SU-DHL-6 (cell line): ENCODE measurements around the gene GNG7.

ENCODE experiments used
- H2AFZ ChIP-seq: fragments of 200-600 bp; sonication (generic); 2 replicates; pipeline ENCODE4 v1.6.1; 2014; ENCODE audit warnings: low read depth, mild to moderate bottlenecking, moderate library complexity, mixed read lengths, antibody characterized with exemption, low read length; ENCODE audit not compliant: severe bottlenecking
- H3F3A ChIP-seq: fragments of 200-600 bp; shearing (Covaris generic); 2 replicates; pipeline ENCODE4 v1.6.0; 2016; ENCODE audit warnings: antibody characterized with exemption, mild to moderate bottlenecking; ENCODE audit not compliant: insufficient read depth
- H3K27ac ChIP-seq: fragments of 200-600 bp; sonication (generic); 2 replicates; pipeline ENCODE4 v1.5.1; 2016; ENCODE audit warnings: low read depth, mild to moderate bottlenecking, low read length, moderate library complexity, mixed read lengths
- H3K27me3 ChIP-seq: fragments of 200-600 bp; sonication (generic), shearing (Covaris generic); 2 replicates; pipeline ENCODE4 v1.6.0; 2014; ENCODE audit warnings: mild to moderate bottlenecking, low read length
- H3K36me3 ChIP-seq: fragments of 200-600 bp; sonication (generic); 2 replicates; pipeline ENCODE4 v1.6.1; 2014; ENCODE audit warnings: mild to moderate bottlenecking, low read length, mixed read lengths
- H3K4me2 ChIP-seq: fragments of 300-600, 200-600 bp; shearing (Covaris generic), sonication (generic); 2 replicates; pipeline ENCODE4 v1.6.0; 2014; ENCODE audit warnings: low read length, low read depth, mild to moderate bottlenecking; ENCODE audit not compliant: poor library complexity, severe bottlenecking
- H3K4me3 ChIP-seq: fragments of 200-600 bp; sonication (generic); 2 replicates; pipeline ENCODE4 v1.5.1; 2014; ENCODE audit warnings: antibody characterized with exemption, low read length, mild to moderate bottlenecking, mixed read lengths; ENCODE audit not compliant: insufficient read depth, poor library complexity, severe bottlenecking
- H3K79me2 ChIP-seq: fragments of 200-600 bp; sonication (generic); 2 replicates; pipeline ENCODE4 v1.6.1; 2014; ENCODE audit warnings: mild to moderate bottlenecking, low read length, moderate library complexity; ENCODE audit not compliant: insufficient read depth
- H3K9ac ChIP-seq: fragments of 200-600 bp; sonication (generic); 2 replicates; pipeline ENCODE4 v1.7.0; 2014; ENCODE audit warnings: mild to moderate bottlenecking, low read length
- H3K9me2 ChIP-seq: fragments of 200-600 bp; sonication (generic); replicated peaks from 2 replicates; pipeline ENCODE4 v1.6.1; 2014; ENCODE audit warnings: low read length; ENCODE audit not compliant: insufficient read depth
- H3K9me3 ChIP-seq: fragments of 200-600 bp; sonication (generic); 2 replicates; pipeline ENCODE4 v1.6.1; 2014; ENCODE audit warnings: low read length, mixed read lengths; ENCODE audit not compliant: insufficient read depth
- H4K20me1 ChIP-seq: fragments of 200-600 bp; sonication (generic); 2 replicates; pipeline ENCODE4 v1.6.1; 2014; ENCODE audit warnings: low read depth, mild to moderate bottlenecking, antibody characterized with exemption, low read length, moderate library complexity, mixed read lengths
- CTCF ChIP-seq: fragments of 200-600 bp; sonication (generic); IDR thresholded peaks from one replicate; pipeline ENCODE4 v1.5.1; 2017; ENCODE audit warnings: antibody characterized with exemption, mild to moderate bottlenecking, low read length, moderate library complexity; ENCODE audit not compliant: insufficient read depth, poor library complexity, severe bottlenecking
- EZH2phosphoT487 ChIP-seq: fragments of 200-600 bp; sonication (generic), shearing (Covaris generic); conservative IDR thresholded peaks from 2 replicates; pipeline ENCODE4 v1.6.1; 2018; ENCODE audit warnings: mild to moderate bottlenecking, antibody characterized with exemption, low read length, moderate library complexity, mixed read lengths

The GNG7 gene

GRCh38 chr19:2479556-2480194 lies 222.8 kb downstream of the GNG7 start:
- Histone ChIP-seq H3K36me3 (no peaks in the 10 kb centered on the region), H3K9me3 (peaks cover 18% of the 10 kb centered on the region; the same call in 1 of the 2 replicates), H3K27ac (no peak overlapping the region), H3K9ac (no peak overlapping the region), H3K27me3 (no peaks in the 10 kb centered on the region), H3K4me3 (no peak overlapping the region), H3K4me2 (peak overlapping the region; percentile 59), H4K20me1 (no peaks in the 10 kb centered on the region), H3K9me2 (no peaks in the 10 kb centered on the region), H2AFZ (no peak overlapping the region), H3K79me2 (peaks cover 18% of the 10 kb centered on the region; the same call in 1 of the 2 replicates), H3F3A (peaks cover 12% of the 10 kb centered on the region)
- TF ChIP-seq EZH2phosphoT487 (no peak), CTCF (no peak)

- H3K9me3 ChIP-seq, result peaks cover 11% of the 10 kb centered on the region; the same call in 1 of the 2 replicates
- peak overlapping the region; percentile 63 for H3K27ac ChIP-seq
- H3K79me2 ChIP-seq, result peaks cover 18% of the 10 kb centered on the region; the same call in 1 of the 2 replicates
- H3K9ac ChIP-seq, result peak overlapping the region; percentile 80
- H3K4me3 ChIP-seq, result peak overlapping the region; percentile 86
- no peaks in the 10 kb centered on the region for H3K27me3 ChIP-seq
- H4K20me1 ChIP-seq, result no peaks in the 10 kb centered on the region
- no peaks in the 10 kb centered on the region for H3K9me2 ChIP-seq
- peak overlapping the region; percentile 59 for H3K4me2 ChIP-seq
- peak; percentile 15 for TF ChIP-seq CTCF
- no peak for TF ChIP-seq EZH2phosphoT487
- no peaks in the 10 kb centered on the region for H3K36me3 ChIP-seq
- H2AFZ ChIP-seq, result no peak overlapping the region
- peaks cover 12% of the 10 kb centered on the region for H3F3A ChIP-seq
Measured at GRCh38 chr19:2478756-2479555, 223.5 kb downstream of the GNG7 start.

GRCh38 chr19:2478278-2478755 lies 224.2 kb downstream of the GNG7 start:
- peaks cover 12% of the 10 kb centered on the region for H3F3A ChIP-seq
- H3K9ac ChIP-seq, result peak overlapping the region; percentile 80
- H3K36me3 ChIP-seq, result no peaks in the 10 kb centered on the region
- H4K20me1 ChIP-seq, result no peaks in the 10 kb centered on the region
- peaks cover 18% of the 10 kb centered on the region; the same call in 1 of the 2 replicates for H3K79me2 ChIP-seq
- TF ChIP-seq EZH2phosphoT487 (no peak), CTCF (no peak)
- no peak overlapping the region for H2AFZ ChIP-seq
- peaks cover 5% of the 10 kb centered on the region; the same call in 1 of the 2 replicates for H3K9me3 ChIP-seq
- H3K4me2 ChIP-seq, result peak overlapping the region; percentile 59
- H3K4me3 ChIP-seq, result peak overlapping the region; percentile 86
- no peaks in the 10 kb centered on the region for H3K27me3 ChIP-seq
- peak overlapping the region; percentile 63 for H3K27ac ChIP-seq
- no peaks in the 10 kb centered on the region for H3K9me2 ChIP-seq
